ENCODE measurements around the gene SFXN5.

The SFXN5 gene

DNA sequence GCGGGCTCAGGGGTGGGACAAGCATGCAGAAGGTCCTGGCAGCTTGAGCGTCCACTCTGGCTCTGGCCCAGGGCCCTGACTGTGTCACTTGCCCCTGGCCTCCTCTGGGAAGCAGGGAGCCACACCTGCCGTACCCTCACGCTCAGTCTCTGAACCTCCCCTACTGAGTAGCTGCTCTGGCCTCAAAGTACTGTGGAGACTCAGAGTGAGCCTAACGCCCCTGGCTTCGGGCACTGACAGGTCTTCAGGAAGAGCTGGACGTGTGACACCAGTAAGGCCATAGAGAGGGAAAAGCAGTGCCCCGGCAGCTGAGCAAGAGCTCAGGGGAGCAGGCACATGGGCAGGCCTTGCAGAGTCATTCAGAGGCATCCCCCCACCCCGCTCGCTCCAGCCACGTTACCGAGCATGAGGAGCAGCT, 73.3 kb downstream of the SFXN5 start:
- Histone ChIP-seq H3K4me3 (ENCODE audit: low read depth, low read length) (no peak overlapping the region), H3K4me1 (ENCODE audit: control insufficient read depth, insufficient read depth, low read length) (no peaks in the 10 kb centered on the region), H3K27ac (ENCODE audit: extremely low read depth, low read depth, low read length) (no peak overlapping the region), H3K9me3 (ENCODE audit: control insufficient read depth, insufficient read depth, low read depth, low read length) (no peaks in the 10 kb centered on the region), H3K36me3 (ENCODE audit: control insufficient read depth in 2 of 2, insufficient read depth in 1 of 2, low read length in 2 of 2) (no peaks in the 10 kb centered on the region)
- TF ChIP-seq ZNF830 (tag by site-specific recombination; IDR thresholded peaks at IDR 0.05; ENCODE audit: low read depth) (no peak), ZNF394 (tag by site-specific recombination; IDR thresholded peaks at IDR 0.05; ENCODE audit: borderline replicate concordance) (no peak)
- ChIA-PET CTCF (interaction anchor here (0.6 to 3.4 kb wide), 4 partner anchors 24 to 105 kb away, joined by 3 to 10 read pairs (median 4); no protein-coding TSS in a partner anchor), POLR2A (no interaction called here)

DNA sequence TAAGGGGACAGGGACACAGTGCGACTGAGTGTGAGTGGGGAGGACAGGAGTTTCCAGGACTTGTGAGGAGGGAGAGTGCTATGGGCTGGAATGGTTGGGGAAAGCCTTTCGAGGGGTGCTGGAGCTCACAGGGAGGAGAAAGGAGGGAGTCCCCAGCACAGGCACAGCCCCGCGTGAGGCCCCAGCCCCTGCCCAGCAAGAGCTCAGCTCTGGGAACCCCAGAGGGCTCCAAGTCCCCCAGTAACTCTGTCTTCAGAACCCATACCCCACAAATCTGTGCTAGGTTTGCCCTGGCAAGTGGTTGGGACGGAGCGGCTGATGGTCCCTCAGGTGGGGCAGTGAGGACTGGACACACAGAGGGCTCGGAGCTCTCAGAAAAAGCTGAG, 75.4 kb downstream of the SFXN5 start:
- H3K9me3 ChIP-seq (ENCODE audit: control insufficient read depth, insufficient read depth, low read depth, low read length), result no peaks in the 10 kb centered on the region
- ChIA-PET CTCF (interaction anchor here (0.6 to 3.4 kb wide), 8 partner anchors 9 to 184 kb away, joined by 3 to 10 read pairs (median 4); no protein-coding TSS in a partner anchor), POLR2A (interaction anchor here (0.6 kb wide), 2 partner anchors 16 to 25 kb away, joined by 3 read pairs; no protein-coding TSS in a partner anchor)
- no peak overlapping the region for H3K27ac ChIP-seq (ENCODE audit: extremely low read depth, low read depth, low read length)
- H3K36me3 ChIP-seq (ENCODE audit: control insufficient read depth in 2 of 2, insufficient read depth in 1 of 2, low read length in 2 of 2), result no peaks in the 10 kb centered on the region
- TF ChIP-seq MZF1 (tag by site-specific recombination; IDR thresholded peaks at IDR 0.05; ENCODE audit: borderline replicate concordance), result no peak
- TF ChIP-seq, protein P1, sequence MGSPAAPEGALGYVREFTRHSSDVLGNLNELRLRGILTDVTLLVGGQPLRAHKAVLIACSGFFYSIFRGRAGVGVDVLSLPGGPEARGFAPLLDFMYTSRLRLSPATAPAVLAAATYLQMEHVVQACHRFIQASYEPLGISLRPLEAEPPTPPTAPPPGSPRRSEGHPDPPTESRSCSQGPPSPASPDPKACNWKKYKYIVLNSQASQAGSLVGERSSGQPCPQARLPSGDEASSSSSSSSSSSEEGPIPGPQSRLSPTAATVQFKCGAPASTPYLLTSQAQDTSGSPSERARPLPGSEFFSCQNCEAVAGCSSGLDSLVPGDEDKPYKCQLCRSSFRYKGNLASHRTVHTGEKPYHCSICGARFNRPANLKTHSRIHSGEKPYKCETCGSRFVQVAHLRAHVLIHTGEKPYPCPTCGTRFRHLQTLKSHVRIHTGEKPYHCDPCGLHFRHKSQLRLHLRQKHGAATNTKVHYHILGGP (tag by site-specific recombination; IDR thresholded peaks at IDR 0.05), result no peak
- TF ChIP-seq ZNF416 (tag by site-specific recombination; IDR thresholded peaks at IDR 0.05), result no peak
- TF ChIP-seq ZNF624 (tag by site-specific recombination; IDR thresholded peaks at IDR 0.05), result no peak
- TF ChIP-seq, protein P2, sequence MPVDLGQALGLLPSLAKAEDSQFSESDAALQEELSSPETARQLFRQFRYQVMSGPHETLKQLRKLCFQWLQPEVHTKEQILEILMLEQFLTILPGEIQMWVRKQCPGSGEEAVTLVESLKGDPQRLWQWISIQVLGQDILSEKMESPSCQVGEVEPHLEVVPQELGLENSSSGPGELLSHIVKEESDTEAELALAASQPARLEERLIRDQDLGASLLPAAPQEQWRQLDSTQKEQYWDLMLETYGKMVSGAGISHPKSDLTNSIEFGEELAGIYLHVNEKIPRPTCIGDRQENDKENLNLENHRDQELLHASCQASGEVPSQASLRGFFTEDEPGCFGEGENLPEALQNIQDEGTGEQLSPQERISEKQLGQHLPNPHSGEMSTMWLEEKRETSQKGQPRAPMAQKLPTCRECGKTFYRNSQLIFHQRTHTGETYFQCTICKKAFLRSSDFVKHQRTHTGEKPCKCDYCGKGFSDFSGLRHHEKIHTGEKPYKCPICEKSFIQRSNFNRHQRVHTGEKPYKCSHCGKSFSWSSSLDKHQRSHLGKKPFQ (tag by site-specific recombination; IDR thresholded peaks at IDR 0.05), result no peak
- TF ChIP-seq, protein P3, sequence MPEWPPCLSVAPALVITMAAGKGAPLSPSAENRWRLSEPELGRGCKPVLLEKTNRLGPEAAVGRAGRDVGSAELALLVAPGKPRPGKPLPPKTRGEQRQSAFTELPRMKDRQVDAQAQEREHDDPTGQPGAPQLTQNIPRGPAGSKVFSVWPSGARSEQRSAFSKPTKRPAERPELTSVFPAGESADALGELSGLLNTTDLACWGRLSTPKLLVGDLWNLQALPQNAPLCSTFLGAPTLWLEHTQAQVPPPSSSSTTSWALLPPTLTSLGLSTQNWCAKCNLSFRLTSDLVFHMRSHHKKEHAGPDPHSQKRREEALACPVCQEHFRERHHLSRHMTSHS (tag by site-specific recombination; IDR thresholded peaks at IDR 0.05), result no peak
- TF ChIP-seq BCL11A (tag by site-specific recombination; IDR thresholded peaks at IDR 0.05; ENCODE audit: low read depth), result no peak
- TF ChIP-seq, protein P4, sequence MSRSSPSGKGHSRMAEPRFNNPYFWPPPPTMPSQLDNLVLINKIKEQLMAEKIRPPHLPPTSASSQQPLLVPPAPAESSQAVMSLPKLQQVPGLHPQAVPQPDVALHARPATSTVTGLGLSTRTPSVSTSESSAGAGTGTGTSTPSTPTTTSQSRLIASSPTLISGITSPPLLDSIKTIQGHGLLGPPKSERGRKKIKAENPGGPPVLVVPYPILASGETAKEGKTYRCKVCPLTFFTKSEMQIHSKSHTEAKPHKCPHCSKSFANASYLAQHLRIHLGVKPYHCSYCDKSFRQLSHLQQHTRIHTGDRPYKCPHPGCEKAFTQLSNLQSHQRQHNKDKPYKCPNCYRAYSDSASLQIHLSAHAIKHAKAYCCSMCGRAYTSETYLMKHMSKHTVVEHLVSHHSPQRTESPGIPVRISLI (tag by site-specific recombination; IDR thresholded peaks at IDR 0.05), result no peak
- TF ChIP-seq ZNF311 (tag by site-specific recombination; IDR thresholded peaks at IDR 0.05; ENCODE audit: borderline replicate concordance), result no peak
- no peak for TF ChIP-seq ZNF350 (tag by site-specific recombination; IDR thresholded peaks at IDR 0.05)
- TF ChIP-seq ZNF571 (tag by site-specific recombination; IDR thresholded peaks at IDR 0.05), result no peak
- TF ChIP-seq ZNF211 (tag by site-specific recombination; IDR thresholded peaks at IDR 0.05; ENCODE audit: low read depth), result no peak
- no peak for TF ChIP-seq ZNF677 (tag by site-specific recombination; IDR thresholded peaks at IDR 0.05)
- no peak for TF ChIP-seq ZNF792 (tag by site-specific recombination; IDR thresholded peaks at IDR 0.05)
- H3K4me1 ChIP-seq (ENCODE audit: control insufficient read depth, insufficient read depth, low read length), result no peaks in the 10 kb centered on the region
- no peak overlapping the region for H3K4me3 ChIP-seq (ENCODE audit: low read depth, low read length)

Data from HEK293 (cell line).